CD14-positive monocyte (primary cell): ENCODE data around the gene CCDC8. TPM values are rescaled to one million over a fixed set of nuclear protein-coding genes. Genes with fewer than 3 reads are reported as not detected.

Source experiments
- DNase-seq, 3 donors: peaks; one replicate each; pipeline ENCODE4 v3.0.0-alpha.2; 2011 to 2022
- H2AFZ ChIP-seq: 2 replicates; pipeline ENCODE4 v1.6.0; 2012; ENCODE audit warnings: mild to moderate bottlenecking, low read depth, low read length, inconsistent platforms; ENCODE audit not compliant: insufficient read depth, poor library complexity, severe bottlenecking
- H3K27ac ChIP-seq, 2 donors: 1 replicate in 1 of 2; 2 replicates in 1 of 2; pipeline ENCODE4 v1.5.1; 2012 to 2013; ENCODE audit warnings: low read length in 2 of 2, control low read depth in 1 of 2, inconsistent platforms in 1 of 2, low read depth in 1 of 2, mild to moderate bottlenecking in 1 of 2
- H3K27me3 ChIP-seq, 2 donors: one replicate each; pipeline versions ENCODE4 v1.6.0 to v1.6.1; 2011 to 2013; ENCODE audit warnings: low read length in 2 of 2; ENCODE audit not compliant: control insufficient read depth in 2 of 2, insufficient read depth in 2 of 2
- H3K36me3 ChIP-seq, 2 donors: replicated peaks in 1 of 2; 1 replicate in 1 of 2; 2 replicates in 1 of 2; pipeline versions ENCODE4 v1.5.1 to v1.6.1; 2012 to 2013; ENCODE audit warnings: low read length in 2 of 2, control low read depth in 1 of 2, inconsistent platforms in 1 of 2, mild to moderate bottlenecking in 1 of 2; ENCODE audit not compliant: insufficient read depth in 2 of 2, control insufficient read depth in 1 of 2
- H3K4me1 ChIP-seq, 2 donors: 1 replicate in 1 of 2; 2 replicates in 1 of 2; pipeline versions ENCODE4 v1.5.1 to v1.6.1; 2012 to 2013; ENCODE audit warnings: low read length in 2 of 2, control low read depth in 1 of 2, inconsistent platforms in 1 of 2, mild to moderate bottlenecking in 1 of 2, moderate library complexity in 1 of 2; ENCODE audit not compliant: insufficient read depth in 2 of 2, control insufficient read depth in 1 of 2
- H3K4me2 ChIP-seq: replicated peaks from 2 replicates; pipeline ENCODE3; 2012; ENCODE audit warnings: low read length, moderate library complexity, mild to moderate bottlenecking; ENCODE audit not compliant: poor library complexity, severe bottlenecking; ENCODE audit errors: extremely low read depth
- H3K4me3 ChIP-seq, 3 experiments: fragments of 200-600 bp in 1 of 3; sonication (generic) in 1 of 3; replicated peaks in 1 of 3; 1 replicate in 2 of 3; 2 replicates in 1 of 3; pipeline ENCODE4 v1.5.1; 2011 to 2013; ENCODE audit warnings: low read length in 3 of 3, mild to moderate bottlenecking in 3 of 3, control low read depth in 2 of 3, low read depth in 2 of 3, inconsistent platforms in 1 of 3, moderate library complexity in 1 of 3
- H3K79me2 ChIP-seq: 2 replicates; pipeline ENCODE4 v1.6.0; 2012; ENCODE audit warnings: mild to moderate bottlenecking, control low read depth, inconsistent platforms, low read length, moderate library complexity; ENCODE audit not compliant: insufficient read depth
- H3K9ac ChIP-seq: 2 replicates; pipeline ENCODE4 v1.6.0; 2017; ENCODE audit warnings: low read length, mild to moderate bottlenecking; ENCODE audit not compliant: insufficient read depth, poor library complexity, severe bottlenecking
- H3K9me3 ChIP-seq, 2 donors: replicated peaks in 1 of 2; 1 replicate in 1 of 2; 2 replicates in 1 of 2; pipeline versions ENCODE4 v1.5.1 to v1.6.1; 2012 to 2013; ENCODE audit warnings: low read length in 2 of 2, control low read depth in 1 of 2; ENCODE audit not compliant: control insufficient read depth in 1 of 2, insufficient read depth in 1 of 2
- H4K20me1 ChIP-seq: 2 replicates; pipeline ENCODE4 v1.6.0; 2012; ENCODE audit warnings: mild to moderate bottlenecking, low read length, control low read depth, moderate library complexity; ENCODE audit not compliant: insufficient read depth
- H3K27ac Mint-ChIP-seq, 7 donors: one replicate each; pipeline ENCODE4 v1.8.0; 2020; ENCODE audit warnings: mild to moderate bottlenecking in 7 of 7, mixed read lengths in 7 of 7, moderate library complexity in 6 of 7, inconsistent platforms in 2 of 7
- H3K27me3 Mint-ChIP-seq, 3 donors: one replicate each; pipeline ENCODE4 v1.8.0; 2021 to 2022; ENCODE audit warnings: low read depth in 3 of 3, mild to moderate bottlenecking in 3 of 3, mixed read lengths in 3 of 3, moderate library complexity in 3 of 3, inconsistent platforms in 1 of 3
- H3K36me3 Mint-ChIP-seq, 2 donors: one replicate each; pipeline ENCODE4 v1.8.0; 2020; ENCODE audit warnings: mixed read lengths in 2 of 2, inconsistent platforms in 1 of 2, mild to moderate bottlenecking in 1 of 2
- H3K4me1 Mint-ChIP-seq: one replicate; pipeline ENCODE4 v1.8.0; 2020; ENCODE audit warnings: mild to moderate bottlenecking, mixed read lengths
- H3K4me3 Mint-ChIP-seq, 2 donors: one replicate each; pipeline ENCODE4 v1.8.0; 2020; ENCODE audit warnings: mild to moderate bottlenecking in 2 of 2, mixed read lengths in 2 of 2, moderate library complexity in 1 of 2
- H3K9me3 Mint-ChIP-seq, 7 donors: one replicate each; pipeline ENCODE4 v1.8.0; 2020 to 2022; ENCODE audit warnings: mixed read lengths in 7 of 7, mild to moderate bottlenecking in 6 of 7, moderate library complexity in 6 of 7, inconsistent platforms in 2 of 7
- WGBS: methylation state at CpG from one replicate; pipeline ENCODE4 v1.1.5; 2013; ENCODE audit warnings: missing lambda C conversion rate; ENCODE audit not compliant: insufficient coverage; 5-methylcytosine and 5-hydroxymethylcytosine counted together
- intact Hi-C, 2 donors: fragments of 100-400 bp; cut with micrococcal nuclease; formaldehyde crosslinking; loops; one replicate each; pipeline versions ENCODE4 v1.15.0 to v1.15.1; 2023
- polyA plus RNA-seq, 3 donors: library from polyadenylated mRNA; depleted of rRNA in 1 of 3; unstranded in 2 of 3; stranded (reverse) in 1 of 3; fragments of 300-500 nt in 2 of 3; fragments of >200 nt in 1 of 3; fragmentation: Illumina TruSeq in 2 of 3; gene quantifications; 1 replicate in 2 of 3; 2 replicates in 1 of 3; pipeline ENCODE4 v1.2.3, GENCODE V29; 2012 to 2021
- TF ChIP-seq, protein P1 (sequence below): fragments of 200-600 bp; IDR thresholded peaks from one replicate; pipeline ENCODE4 v1.8.0; 2022; ENCODE audit warnings: antibody characterized with exemption, mild to moderate bottlenecking

CCDC8 gene
- polyA plus RNA-seq, 3 donors: not detected

DNA sequence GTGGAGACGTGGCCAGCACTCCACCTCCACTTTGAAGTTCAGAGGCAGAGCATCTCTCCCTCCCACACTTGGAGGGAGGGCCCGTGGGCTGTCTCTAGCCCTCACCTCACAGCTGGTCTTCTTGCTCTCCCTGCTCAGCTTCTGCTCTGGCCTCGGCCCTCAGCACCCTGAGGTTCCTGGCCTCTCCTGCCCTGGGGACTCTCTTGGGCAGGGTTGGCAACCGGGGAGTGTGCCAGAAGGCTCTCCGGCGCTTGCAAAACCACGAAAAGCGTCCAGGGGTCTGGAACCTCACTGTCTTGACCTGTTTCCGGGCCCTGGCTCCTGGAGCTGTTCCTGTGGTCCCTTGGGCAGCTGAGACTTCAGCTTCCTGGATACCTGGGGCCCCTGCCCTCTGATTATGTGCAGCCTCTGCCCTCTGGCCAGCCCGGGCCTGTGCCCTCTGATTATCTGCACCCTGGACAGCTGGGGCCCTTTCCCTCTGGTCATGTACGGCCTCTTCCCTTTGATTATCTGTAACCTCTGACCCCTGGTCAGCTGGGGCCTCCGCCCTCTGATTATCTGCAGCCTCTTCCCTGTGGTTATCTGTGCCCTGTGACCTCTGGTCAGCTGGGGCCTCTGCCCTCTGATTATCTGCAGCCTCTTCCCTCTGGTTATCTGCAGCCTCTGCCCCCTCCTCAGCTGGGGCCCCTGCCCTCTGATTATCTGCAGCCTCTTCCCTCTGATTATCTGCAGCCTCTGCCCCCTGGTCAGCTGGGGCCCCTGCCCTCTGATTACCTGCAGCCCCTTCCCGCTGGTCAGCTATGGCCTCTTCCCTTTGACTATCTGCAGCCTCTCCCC lies 2.1 kb downstream of the CCDC8 start:
- Histone ChIP-seq H3K4me1 (no peaks in the 10 kb centered on the region), H3K9ac (no peak overlapping the region), H3K79me2 (no peaks in the 10 kb centered on the region), H2AFZ (no peak overlapping the region), H3K4me3 (no peak overlapping the region), H3K36me3 (no peaks in the 10 kb centered on the region), H3K9me3 (no peaks in the 10 kb centered on the region), H3K27ac (no peak overlapping the region), H3K4me2 (no peak overlapping the region), H3K27me3 (peaks cover 6 to 80% of the 10 kb centered on the region in 2 donors), H4K20me1 (no peaks in the 10 kb centered on the region)
- Mint-ChIP-seq H3K4me1 (peaks cover 4% of the 10 kb centered on the region), H3K27me3 (peaks cover 86 to 94% (median 88%) of the 10 kb centered on the region in 3 donors), H3K27ac (no peak overlapping the region), H3K9me3 (peaks cover 0 to 21% (median 9%) of the 10 kb centered on the region in 7 donors), H3K4me3 (peak overlapping the region in 1 of 2 donors; percentile 77), H3K36me3 (peaks cover 0 to 3% of the 10 kb centered on the region in 2 donors)
- DNase-seq: no peak
- WGBS: 90% methylated on average over 11 of the region's 13 CpGs
- intact Hi-C loops: no loop called here
- TF ChIP-seq, protein P1, sequence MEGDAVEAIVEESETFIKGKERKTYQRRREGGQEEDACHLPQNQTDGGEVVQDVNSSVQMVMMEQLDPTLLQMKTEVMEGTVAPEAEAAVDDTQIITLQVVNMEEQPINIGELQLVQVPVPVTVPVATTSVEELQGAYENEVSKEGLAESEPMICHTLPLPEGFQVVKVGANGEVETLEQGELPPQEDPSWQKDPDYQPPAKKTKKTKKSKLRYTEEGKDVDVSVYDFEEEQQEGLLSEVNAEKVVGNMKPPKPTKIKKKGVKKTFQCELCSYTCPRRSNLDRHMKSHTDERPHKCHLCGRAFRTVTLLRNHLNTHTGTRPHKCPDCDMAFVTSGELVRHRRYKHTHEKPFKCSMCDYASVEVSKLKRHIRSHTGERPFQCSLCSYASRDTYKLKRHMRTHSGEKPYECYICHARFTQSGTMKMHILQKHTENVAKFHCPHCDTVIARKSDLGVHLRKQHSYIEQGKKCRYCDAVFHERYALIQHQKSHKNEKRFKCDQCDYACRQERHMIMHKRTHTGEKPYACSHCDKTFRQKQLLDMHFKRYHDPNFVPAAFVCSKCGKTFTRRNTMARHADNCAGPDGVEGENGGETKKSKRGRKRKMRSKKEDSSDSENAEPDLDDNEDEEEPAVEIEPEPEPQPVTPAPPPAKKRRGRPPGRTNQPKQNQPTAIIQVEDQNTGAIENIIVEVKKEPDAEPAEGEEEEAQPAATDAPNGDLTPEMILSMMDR: no peak

- Mint-ChIP-seq H3K36me3 (peaks cover 0 to 3% of the 10 kb centered on the region in 2 donors), H3K4me1 (peaks cover 4% of the 10 kb centered on the region), H3K4me3 (peak overlapping the region in 1 of 2 donors; percentile 19), H3K9me3 (peaks cover 0 to 20% (median 8%) of the 10 kb centered on the region in 7 donors), H3K27me3 (peaks cover 86 to 94% (median 88%) of the 10 kb centered on the region in 3 donors), H3K27ac (no peak overlapping the region)
- Histone ChIP-seq H4K20me1 (no peaks in the 10 kb centered on the region), H3K27ac (no peak overlapping the region), H3K9me3 (no peaks in the 10 kb centered on the region), H3K36me3 (no peaks in the 10 kb centered on the region), H3K9ac (no peak overlapping the region), H2AFZ (no peak overlapping the region), H3K79me2 (no peaks in the 10 kb centered on the region), H3K4me2 (no peak overlapping the region), H3K27me3 (peaks cover 9 to 80% of the 10 kb centered on the region in 2 donors), H3K4me1 (no peaks in the 10 kb centered on the region), H3K4me3 (no peak overlapping the region)
- TF ChIP-seq, protein P1: no peak
- DNase-seq: no peak
- WGBS: 97% methylated on average over 7 of the region's 13 CpGs
- intact Hi-C loops: no loop called here
Measured at GRCh38 chr19:46410205-46411087, 2.9 kb downstream of the CCDC8 start.
